ENCODE results near the gene ABCC2.

ABCC2 gene

DNA sequence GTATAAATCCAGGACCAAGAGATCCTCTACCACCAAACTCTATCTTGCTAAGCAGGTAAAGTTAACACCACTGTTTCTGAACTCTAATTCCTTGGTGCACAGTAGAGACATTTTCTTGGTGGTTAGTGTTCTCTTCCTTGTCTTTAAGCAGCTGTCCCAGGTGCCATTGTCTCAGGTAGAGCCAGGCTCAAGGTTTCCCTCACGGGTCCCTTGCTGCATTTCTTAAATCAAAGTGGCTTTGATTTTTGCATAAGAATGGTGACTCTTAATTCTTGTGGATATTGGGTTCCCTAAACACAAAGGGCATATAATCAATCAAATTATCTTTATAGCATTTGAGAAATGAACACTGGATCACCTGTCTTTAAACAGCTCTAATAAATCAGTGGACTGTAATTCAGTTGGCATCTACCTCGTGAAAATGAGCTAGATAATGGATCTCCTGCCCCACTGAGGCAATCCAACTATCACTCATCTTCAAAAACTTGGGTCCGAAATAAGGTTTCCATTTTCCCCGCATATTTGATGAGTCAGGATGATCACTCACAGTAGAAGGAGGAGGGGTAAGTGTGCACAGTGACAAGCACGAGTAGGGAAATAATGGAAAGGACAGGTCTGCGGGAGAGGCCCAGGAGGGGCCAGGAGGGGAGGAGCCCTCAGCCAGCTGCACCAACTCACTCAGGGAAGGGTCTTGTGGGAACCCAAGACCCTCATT is 2.4 kb downstream of the ABCC2 start:
- Histone ChIP-seq H3K27ac (ENCODE audit: low read length) (no peak overlapping the region), H3K4me1 (ENCODE audit: insufficient read depth, low read length) (no peaks in the 10 kb centered on the region), H2AFZ (ENCODE audit: low read depth, low read length) (no peak overlapping the region), H3K27me3 (ENCODE audit: insufficient read depth, low read length, poor library complexity) (no peaks in the 10 kb centered on the region), H3K9me3 (ENCODE audit: insufficient read depth, low read length, severe bottlenecking) (no peaks in the 10 kb centered on the region), H3K4me3 (ENCODE audit: low read depth in 1 of 2, low read length in 2 of 2) (no peak overlapping the region), H3K36me3 (ENCODE audit: insufficient read depth, low read length) (no peaks in the 10 kb centered on the region), H4K20me1 (ENCODE audit: insufficient read depth, low read length) (no peaks in the 10 kb centered on the region), H3K9ac (ENCODE audit: low read depth, low read length) (no peak overlapping the region), H3K4me2 (ENCODE audit: insufficient read depth, low read length) (no peak overlapping the region), H3K79me2 (ENCODE audit: insufficient read depth, low read length) (no peaks in the 10 kb centered on the region)
- TF ChIP-seq, protein P1, sequence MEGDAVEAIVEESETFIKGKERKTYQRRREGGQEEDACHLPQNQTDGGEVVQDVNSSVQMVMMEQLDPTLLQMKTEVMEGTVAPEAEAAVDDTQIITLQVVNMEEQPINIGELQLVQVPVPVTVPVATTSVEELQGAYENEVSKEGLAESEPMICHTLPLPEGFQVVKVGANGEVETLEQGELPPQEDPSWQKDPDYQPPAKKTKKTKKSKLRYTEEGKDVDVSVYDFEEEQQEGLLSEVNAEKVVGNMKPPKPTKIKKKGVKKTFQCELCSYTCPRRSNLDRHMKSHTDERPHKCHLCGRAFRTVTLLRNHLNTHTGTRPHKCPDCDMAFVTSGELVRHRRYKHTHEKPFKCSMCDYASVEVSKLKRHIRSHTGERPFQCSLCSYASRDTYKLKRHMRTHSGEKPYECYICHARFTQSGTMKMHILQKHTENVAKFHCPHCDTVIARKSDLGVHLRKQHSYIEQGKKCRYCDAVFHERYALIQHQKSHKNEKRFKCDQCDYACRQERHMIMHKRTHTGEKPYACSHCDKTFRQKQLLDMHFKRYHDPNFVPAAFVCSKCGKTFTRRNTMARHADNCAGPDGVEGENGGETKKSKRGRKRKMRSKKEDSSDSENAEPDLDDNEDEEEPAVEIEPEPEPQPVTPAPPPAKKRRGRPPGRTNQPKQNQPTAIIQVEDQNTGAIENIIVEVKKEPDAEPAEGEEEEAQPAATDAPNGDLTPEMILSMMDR (IDR thresholded peaks at IDR 0.05; ENCODE audit: borderline replicate concordance, extremely low read depth, low read length, poor library complexity, severe bottlenecking): no peak
- no peak for TF ChIP-seq EZH2 (IDR thresholded peaks at IDR 0.05; ENCODE audit: borderline replicate concordance, low read depth, low read length, severe bottlenecking)
- ATAC-seq (ENCODE audit: insufficient read depth, low read depth): no peak
- DNase-seq: no peak

DNA sequence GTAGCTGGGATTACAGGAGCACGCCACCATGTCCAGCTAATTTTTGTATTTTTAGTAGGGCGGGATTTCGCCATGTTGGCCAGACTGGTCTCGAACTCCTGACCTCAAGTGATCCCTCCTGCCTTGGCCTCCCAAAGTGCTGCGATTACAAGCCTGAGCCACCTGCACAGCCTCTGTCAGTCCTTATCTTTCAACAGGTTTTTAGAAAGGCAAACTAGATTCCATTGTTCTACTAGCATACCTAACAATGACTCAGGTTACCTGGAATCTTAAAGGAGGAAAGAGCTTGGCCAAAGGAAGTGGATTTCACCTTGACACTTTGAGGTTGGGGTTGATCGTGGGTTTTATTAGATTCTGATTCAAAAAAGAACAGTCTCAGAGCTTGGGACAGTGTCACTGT is 3.2 kb downstream of the ABCC2 start:
- Histone ChIP-seq H3K9me3 (ENCODE audit: insufficient read depth, low read length, severe bottlenecking) (no peaks in the 10 kb centered on the region), H2AFZ (ENCODE audit: low read depth, low read length) (no peak overlapping the region), H4K20me1 (ENCODE audit: insufficient read depth, low read length) (no peaks in the 10 kb centered on the region), H3K4me3 (ENCODE audit: low read depth in 1 of 2, low read length in 2 of 2) (no peak overlapping the region), H3K79me2 (ENCODE audit: insufficient read depth, low read length) (no peaks in the 10 kb centered on the region), H3K36me3 (ENCODE audit: insufficient read depth, low read length) (no peaks in the 10 kb centered on the region), H3K4me2 (ENCODE audit: insufficient read depth, low read length) (no peak overlapping the region), H3K27ac (ENCODE audit: low read length) (no peak overlapping the region), H3K4me1 (ENCODE audit: insufficient read depth, low read length) (no peaks in the 10 kb centered on the region), H3K9ac (ENCODE audit: low read depth, low read length) (no peak overlapping the region), H3K27me3 (ENCODE audit: insufficient read depth, low read length, poor library complexity) (no peaks in the 10 kb centered on the region)
- DNase-seq (no peak), ATAC-seq (ENCODE audit: insufficient read depth, low read depth) (no peak)
- no peak for TF ChIP-seq EZH2 (IDR thresholded peaks at IDR 0.05; ENCODE audit: borderline replicate concordance, low read depth, low read length, severe bottlenecking)
- TF ChIP-seq, protein P1 (IDR thresholded peaks at IDR 0.05; ENCODE audit: borderline replicate concordance, extremely low read depth, low read length, poor library complexity, severe bottlenecking): no peak

DNA sequence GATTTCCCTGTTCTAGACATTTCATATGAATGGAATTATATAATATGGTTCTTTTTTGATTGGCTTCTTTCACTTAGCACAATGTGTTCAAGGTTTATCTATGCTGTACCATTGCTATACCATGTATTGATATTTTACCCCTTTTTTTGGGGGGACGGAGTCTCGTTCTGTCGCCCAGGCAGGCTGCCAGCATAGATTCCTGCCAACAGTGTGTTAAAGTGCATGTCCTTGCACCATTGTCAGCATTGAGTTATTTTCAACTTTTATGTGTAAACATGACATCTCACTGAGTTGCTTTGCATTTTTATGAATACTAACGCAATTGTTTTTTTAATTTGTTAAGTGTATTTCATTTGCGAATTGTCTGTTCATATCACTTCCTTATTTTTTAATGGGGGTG is 4.9 kb downstream of the ABCC2 start:
- TF ChIP-seq EZH2 (IDR thresholded peaks at IDR 0.05; ENCODE audit: borderline replicate concordance, low read depth, low read length, severe bottlenecking): no peak
- TF ChIP-seq, protein P1 (IDR thresholded peaks at IDR 0.05; ENCODE audit: borderline replicate concordance, extremely low read depth, low read length, poor library complexity, severe bottlenecking): no peak
- Histone ChIP-seq H2AFZ (ENCODE audit: low read depth, low read length) (no peak overlapping the region), H4K20me1 (ENCODE audit: insufficient read depth, low read length) (no peaks in the 10 kb centered on the region), H3K4me2 (ENCODE audit: insufficient read depth, low read length) (no peak overlapping the region), H3K36me3 (ENCODE audit: insufficient read depth, low read length) (no peaks in the 10 kb centered on the region), H3K27me3 (ENCODE audit: insufficient read depth, low read length, poor library complexity) (no peaks in the 10 kb centered on the region), H3K9ac (ENCODE audit: low read depth, low read length) (no peak overlapping the region), H3K4me3 (ENCODE audit: low read depth in 1 of 2, low read length in 2 of 2) (no peak overlapping the region), H3K27ac (ENCODE audit: low read length) (no peak overlapping the region), H3K4me1 (ENCODE audit: insufficient read depth, low read length) (no peaks in the 10 kb centered on the region), H3K79me2 (ENCODE audit: insufficient read depth, low read length) (no peaks in the 10 kb centered on the region), H3K9me3 (ENCODE audit: insufficient read depth, low read length, severe bottlenecking) (no peaks in the 10 kb centered on the region)
- DNase-seq: no peak
- no peak for ATAC-seq (ENCODE audit: insufficient read depth, low read depth)
